Liver (tissue), 9 donors: ENCODE data around the gene DUSP16. TPM values are rescaled to one million over a fixed set of nuclear protein-coding genes. Genes with fewer than 3 reads are reported as not detected.

Experiments
- DNase-seq: peaks from one replicate; pipeline ENCODE4 v3.0.0-alpha.2; 2017; ENCODE audit warnings: low spot score
- H3K27ac ChIP-seq, 2 donors: one replicate each; pipeline ENCODE4 v1.7.0; 2013; ENCODE audit warnings: inconsistent platforms in 2 of 2, low read length in 2 of 2, control low read depth in 1 of 2, low read depth in 1 of 2, mild to moderate bottlenecking in 1 of 2
- H3K27me3 ChIP-seq, 4 donors: one replicate each; pipeline versions ENCODE4 v1.6.1 to v1.7.0; 2013; ENCODE audit warnings: low read length in 3 of 4, inconsistent platforms in 1 of 4, mild to moderate bottlenecking in 1 of 4, moderate library complexity in 1 of 4; ENCODE audit not compliant: control insufficient read depth in 4 of 4, insufficient read depth in 4 of 4
- H3K36me3 ChIP-seq, 4 donors: one replicate each; pipeline versions ENCODE4 v1.6.1 to v1.7.0; 2013; ENCODE audit warnings: low read length in 3 of 4, mild to moderate bottlenecking in 3 of 4, low read depth in 1 of 4, moderate library complexity in 1 of 4; ENCODE audit not compliant: control insufficient read depth in 4 of 4, insufficient read depth in 3 of 4
- H3K4me1 ChIP-seq, 4 donors: one replicate each; pipeline versions ENCODE4 v1.6.1 to v1.7.0; 2013; ENCODE audit warnings: low read length in 3 of 4, mild to moderate bottlenecking in 3 of 4, moderate library complexity in 1 of 4; ENCODE audit not compliant: control insufficient read depth in 4 of 4, insufficient read depth in 4 of 4
- H3K4me3 ChIP-seq, 3 donors: one replicate each; pipeline versions ENCODE4 v1.6.1 to v1.7.0; 2013; ENCODE audit warnings: low read length in 3 of 3, control low read depth in 1 of 3, low read depth in 1 of 3, mild to moderate bottlenecking in 1 of 3
- H3K9ac ChIP-seq, 2 donors: one replicate each; pipeline ENCODE4 v1.7.0; 2013; ENCODE audit warnings: low read length in 2 of 2, mild to moderate bottlenecking in 2 of 2, moderate library complexity in 2 of 2, control low read depth in 1 of 2, low read depth in 1 of 2
- H3K9me3 ChIP-seq, 4 donors: one replicate each; pipeline versions ENCODE4 v1.6.1 to v1.7.0; 2013; ENCODE audit warnings: low read length in 3 of 4; ENCODE audit not compliant: control insufficient read depth in 4 of 4
- EGR1 ChIP-seq, 2 donors: IDR thresholded peaks; 2 replicates each; pipeline ENCODE4 v1.6.1; 2016 to 2018; ENCODE audit warnings: antibody characterized with exemption in 2 of 2, low read depth in 2 of 2
- FOXA1 ChIP-seq: IDR thresholded peaks from 2 replicates; pipeline ENCODE4 v1.6.1; 2016; ENCODE audit warnings: antibody characterized with exemption
- FOXA2 ChIP-seq: IDR thresholded peaks from 2 replicates; pipeline ENCODE4 v1.6.1; 2016; ENCODE audit warnings: antibody characterized with exemption
- HNF4A ChIP-seq, 2 donors: conservative IDR thresholded peaks; 2 replicates each; pipeline ENCODE4 v1.6.1; 2016; ENCODE audit warnings: antibody characterized with exemption in 2 of 2, mild to moderate bottlenecking in 2 of 2
- MAX ChIP-seq: IDR thresholded peaks from 2 replicates; pipeline ENCODE4 v1.6.1; 2016; ENCODE audit warnings: antibody characterized with exemption
- NR2F2 ChIP-seq: IDR thresholded peaks from 2 replicates; pipeline ENCODE4 v1.6.1; 2016; ENCODE audit warnings: antibody characterized with exemption
- RAD21 ChIP-seq, 2 donors: IDR thresholded peaks; 2 replicates each; pipeline ENCODE4 v1.6.1; 2016; ENCODE audit warnings: antibody characterized with exemption in 2 of 2, mild to moderate bottlenecking in 2 of 2
- RXRA ChIP-seq, 2 donors: IDR thresholded peaks; 2 replicates each; pipeline ENCODE4 v1.6.1; 2017 to 2018; ENCODE audit warnings: antibody characterized with exemption in 2 of 2, mild to moderate bottlenecking in 1 of 2
- SP1 ChIP-seq: IDR thresholded peaks from 2 replicates; pipeline ENCODE4 v1.6.1; 2018; ENCODE audit warnings: antibody characterized with exemption, mild to moderate bottlenecking
- ZBTB33 ChIP-seq: IDR thresholded peaks from 2 replicates; pipeline ENCODE4 v1.6.1; 2016; ENCODE audit warnings: antibody characterized with exemption
- WGBS: extraction: QIAGEN DNeasy Blood & Tissue Kit; methylation state at CpG from one replicate; pipeline ENCODE4 v1.1.7; 2013; 5-methylcytosine and 5-hydroxymethylcytosine counted together
- polyA plus RNA-seq, 2 donors: library from polyadenylated mRNA; stranded (reverse) in 1 of 2; unstranded in 1 of 2; fragments of 200-250 nt in 1 of 2; fragments of >200 nt in 1 of 2; fragmentation: Nextera tagmentation in 1 of 2; extraction: Ambion mirVana in 1 of 2; gene quantifications; one replicate each; pipeline versions ENCODE4 v1.2.1 to v1.2.3, GENCODE V29; 2013 to 2015
- total RNA-seq, 2 donors: library from RNA; depleted of rRNA; stranded (reverse); fragments of >200 nt; gene quantifications; one replicate each; pipeline ENCODE4 v1.2.3, GENCODE V29; 2014
- TF ChIP-seq, protein P1 (sequence below): IDR thresholded peaks from 2 replicates; pipeline ENCODE4 v1.6.1; 2016; ENCODE audit warnings: antibody characterized with exemption
- TF ChIP-seq, protein P2 (sequence below): IDR thresholded peaks from 2 replicates; pipeline ENCODE4 v1.6.1; 2016; ENCODE audit warnings: antibody characterized with exemption, mild to moderate bottlenecking
- donor health status: healthy.
- donor health status: healthy.
- donor health status: healthy.
- donor health status: healthy.
- donor health status: healthy.

Gene DUSP16
- total and polyA plus RNA-seq, 4 donors, result 7.8 to 56.4 (median 19.1) TPM

GRCh38 chr12:12586879-12587675 is 24.4 kb upstream of the DUSP16 start:
- WGBS, result 81% methylated on average over 8 of the region's 8 CpGs
- no peak for DNase-seq

DNA sequence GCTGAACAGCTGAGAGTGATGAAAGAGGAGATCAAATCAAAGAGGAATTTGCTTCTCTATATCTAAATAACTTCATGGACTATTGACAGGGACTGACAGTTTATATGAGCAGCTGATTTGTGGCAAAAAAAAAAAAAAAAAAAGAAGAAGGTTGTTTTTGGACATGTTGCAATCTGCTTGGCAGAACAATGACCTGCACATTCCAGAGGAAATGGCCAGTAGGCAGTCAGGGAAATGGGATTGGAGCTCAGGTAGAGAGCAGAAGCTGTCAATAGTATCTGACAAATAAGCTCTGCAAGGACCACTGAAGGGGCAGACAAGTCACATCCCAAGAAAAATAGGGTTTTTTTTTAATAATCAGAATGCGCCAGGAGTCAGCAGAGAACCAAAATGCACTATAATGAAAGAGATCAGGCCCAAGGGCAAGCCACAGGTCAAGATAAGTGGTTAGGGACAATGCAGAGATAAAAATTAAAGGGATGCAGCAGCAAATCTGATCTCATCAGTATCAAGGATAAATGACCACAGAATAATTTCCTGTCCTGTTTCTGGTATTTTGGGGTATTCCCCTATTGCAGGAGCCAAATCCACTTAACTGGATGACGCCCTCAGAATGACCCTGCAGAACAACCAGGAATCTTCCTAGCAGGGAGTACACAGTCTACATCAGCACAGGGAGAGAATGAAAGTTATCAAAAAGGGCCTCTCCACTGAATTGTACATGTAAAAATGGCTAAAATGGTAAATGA is 22.6 kb upstream of the DUSP16 start:
- DNase-seq, result no peak
- Histone ChIP-seq H3K4me3 (no peak overlapping the region), H3K36me3 (no peaks in the 10 kb centered on the region), H3K9ac (no peak overlapping the region), H3K9me3 (no peaks in the 10 kb centered on the region), H3K4me1 (peaks cover 0 to 8% (median under 1%) of the 10 kb centered on the region in 4 donors), H3K27ac (no peak overlapping the region), H3K27me3 (no peaks in the 10 kb centered on the region)
- TF ChIP-seq MAX (no peak), HNF4A (conservative IDR thresholded peaks at IDR 0.05) (peak in 1 of 2 donors; percentile 5)
- WGBS, result 90% methylated on average over 2 of the region's 2 CpGs

More at GRCh38 chr12:12586879-12587675, 24.4 kb upstream of the DUSP16 start:
- no peak overlapping the region for H3K4me3 ChIP-seq
- H3K9ac ChIP-seq, result no peak overlapping the region
- no peaks in the 10 kb centered on the region for H3K9me3 ChIP-seq
- no peaks in the 10 kb centered on the region for H3K36me3 ChIP-seq
- H3K27ac ChIP-seq, result no peak overlapping the region
- TF ChIP-seq, protein P1, sequence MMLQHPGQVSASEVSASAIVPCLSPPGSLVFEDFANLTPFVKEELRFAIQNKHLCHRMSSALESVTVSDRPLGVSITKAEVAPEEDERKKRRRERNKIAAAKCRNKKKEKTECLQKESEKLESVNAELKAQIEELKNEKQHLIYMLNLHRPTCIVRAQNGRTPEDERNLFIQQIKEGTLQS, result no peak
- TF ChIP-seq SP1, result no peak
- TF ChIP-seq, protein P2, sequence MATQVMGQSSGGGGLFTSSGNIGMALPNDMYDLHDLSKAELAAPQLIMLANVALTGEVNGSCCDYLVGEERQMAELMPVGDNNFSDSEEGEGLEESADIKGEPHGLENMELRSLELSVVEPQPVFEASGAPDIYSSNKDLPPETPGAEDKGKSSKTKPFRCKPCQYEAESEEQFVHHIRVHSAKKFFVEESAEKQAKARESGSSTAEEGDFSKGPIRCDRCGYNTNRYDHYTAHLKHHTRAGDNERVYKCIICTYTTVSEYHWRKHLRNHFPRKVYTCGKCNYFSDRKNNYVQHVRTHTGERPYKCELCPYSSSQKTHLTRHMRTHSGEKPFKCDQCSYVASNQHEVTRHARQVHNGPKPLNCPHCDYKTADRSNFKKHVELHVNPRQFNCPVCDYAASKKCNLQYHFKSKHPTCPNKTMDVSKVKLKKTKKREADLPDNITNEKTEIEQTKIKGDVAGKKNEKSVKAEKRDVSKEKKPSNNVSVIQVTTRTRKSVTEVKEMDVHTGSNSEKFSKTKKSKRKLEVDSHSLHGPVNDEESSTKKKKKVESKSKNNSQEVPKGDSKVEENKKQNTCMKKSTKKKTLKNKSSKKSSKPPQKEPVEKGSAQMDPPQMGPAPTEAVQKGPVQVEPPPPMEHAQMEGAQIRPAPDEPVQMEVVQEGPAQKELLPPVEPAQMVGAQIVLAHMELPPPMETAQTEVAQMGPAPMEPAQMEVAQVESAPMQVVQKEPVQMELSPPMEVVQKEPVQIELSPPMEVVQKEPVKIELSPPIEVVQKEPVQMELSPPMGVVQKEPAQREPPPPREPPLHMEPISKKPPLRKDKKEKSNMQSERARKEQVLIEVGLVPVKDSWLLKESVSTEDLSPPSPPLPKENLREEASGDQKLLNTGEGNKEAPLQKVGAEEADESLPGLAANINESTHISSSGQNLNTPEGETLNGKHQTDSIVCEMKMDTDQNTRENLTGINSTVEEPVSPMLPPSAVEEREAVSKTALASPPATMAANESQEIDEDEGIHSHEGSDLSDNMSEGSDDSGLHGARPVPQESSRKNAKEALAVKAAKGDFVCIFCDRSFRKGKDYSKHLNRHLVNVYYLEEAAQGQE, result no peak
- peaks cover 0 to 8% (median under 1%) of the 10 kb centered on the region in 4 donors for H3K4me1 ChIP-seq
- no peaks in the 10 kb centered on the region for H3K27me3 ChIP-seq

DNA sequence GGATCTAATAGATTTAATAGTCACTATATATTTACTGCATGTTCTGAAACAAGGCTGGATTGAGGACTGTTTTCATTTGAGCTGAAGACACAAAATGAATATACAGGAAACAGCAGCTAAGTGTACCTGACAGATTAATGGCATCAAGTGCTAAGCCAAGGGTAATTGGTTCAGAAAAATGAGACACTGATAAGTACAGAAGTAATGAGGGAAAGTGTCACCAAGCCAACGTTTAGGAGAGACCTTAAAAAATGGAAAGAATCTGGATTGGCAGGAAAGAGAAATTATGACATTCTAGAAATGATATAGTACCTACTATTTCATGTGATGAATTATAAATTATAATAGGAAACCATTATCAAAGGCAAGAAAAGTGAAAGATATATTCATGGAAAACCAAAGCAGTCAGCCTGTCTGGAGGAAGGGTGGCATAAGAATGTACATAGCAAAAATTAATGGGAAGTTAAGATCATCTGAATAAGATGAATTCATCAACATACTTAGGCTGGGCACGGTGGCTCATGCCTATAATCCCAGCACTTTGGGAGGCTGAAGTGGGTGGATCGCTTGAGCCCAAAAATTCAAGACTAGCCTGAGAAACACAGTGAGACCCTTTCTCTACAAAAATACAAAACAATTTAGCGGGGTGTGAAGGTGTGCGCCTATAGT is 21.0 kb upstream of the DUSP16 start:
- no peak for DNase-seq
- Histone ChIP-seq H3K36me3 (no peaks in the 10 kb centered on the region), H3K9ac (no peak overlapping the region), H3K4me3 (no peak overlapping the region), H3K4me1 (peaks cover 0 to 8% (median under 1%) of the 10 kb centered on the region in 4 donors), H3K27me3 (no peaks in the 10 kb centered on the region), H3K9me3 (no peaks in the 10 kb centered on the region), H3K27ac (no peak overlapping the region)
- TF ChIP-seq FOXA1, result no peak
- TF ChIP-seq NR2F2, result no peak
- TF ChIP-seq EGR1 (IDR thresholded peaks at IDR 0.05; ENCODE audit: low read depth in 2 of 2), result no peak
- TF ChIP-seq RXRA (IDR thresholded peaks at IDR 0.05), result no peak
- TF ChIP-seq RAD21 (IDR thresholded peaks at IDR 0.05), result no peak
- TF ChIP-seq FOXA2, result no peak
- TF ChIP-seq, protein P2, result no peak
- no peak for TF ChIP-seq ZBTB33
- 90% methylated on average over 5 of the region's 5 CpGs for WGBS
